Upper lobe of left lung (tissue), 6 donors: ENCODE measurements around the gene EXT2. TPM values are rescaled to one million over a fixed set of nuclear protein-coding genes. Genes with fewer than 3 reads are reported as not detected.
A peak's percentile ranks its signal among the peaks of the same experiment; 100 is the strongest.

Experiments
- ATAC-seq, 2 donors: fragments of 200-7000 bp; cut with Tn5 transposase; one replicate each; pipeline ENCODE4 v1.9.1; 2022; ENCODE audit warnings: mild to moderate bottlenecking in 2 of 2, moderate library complexity in 2 of 2; ENCODE audit not compliant: low FRiP score in 2 of 2
- DNase-seq, 2 donors: peaks; one replicate each; pipeline ENCODE4 v3.0.0-alpha.2; 2019 to 2020
- H3K27ac ChIP-seq, 4 donors: fragments of 200-600 bp; sonication (generic); one replicate each; pipeline ENCODE4 v1.5.1; 2016 to 2019
- H3K27me3 ChIP-seq, 4 donors: fragments of 200-600 bp; sonication (generic); one replicate each; pipeline ENCODE4 v1.5.1; 2017 to 2019
- H3K36me3 ChIP-seq, 4 donors: fragments of 200-600 bp; sonication (generic); one replicate each; pipeline ENCODE4 v1.5.1; 2016 to 2019
- H3K4me1 ChIP-seq, 4 donors: fragments of 200-600 bp; sonication (generic); one replicate each; pipeline ENCODE4 v1.5.1; 2018 to 2019
- H3K4me3 ChIP-seq, 4 donors: fragments of 200-600 bp; sonication (generic); one replicate each; pipeline ENCODE4 v1.5.1; 2017 to 2019; ENCODE audit warnings: mild to moderate bottlenecking in 2 of 4, moderate library complexity in 1 of 4
- H3K9me3 ChIP-seq, 4 donors: fragments of 200-600 bp; sonication (generic); one replicate each; pipeline ENCODE4 v1.5.1; 2018 to 2019
- EP300 ChIP-seq, 4 donors: sonication (generic); formaldehyde crosslinking; IDR thresholded peaks; one replicate each; pipeline ENCODE4 v1.5.1; 2017; ENCODE audit warnings: antibody characterized with exemption in 4 of 4, control low read depth in 2 of 4
- POLR2A ChIP-seq, 4 donors: fragments of 450-650 bp; IDR thresholded peaks; one replicate each; pipeline ENCODE4 v1.5.1; 2016 to 2017; ENCODE audit warnings: antibody characterized with exemption in 4 of 4, mild to moderate bottlenecking in 2 of 4
- POLR2AphosphoS5 ChIP-seq, 2 donors: sonication (generic); formaldehyde crosslinking; IDR thresholded peaks; one replicate each; pipeline ENCODE4 v1.5.1; 2017; ENCODE audit warnings: antibody characterized with exemption in 2 of 2
- WGBS, 2 donors: methylation state at CpG; one replicate each; pipeline ENCODE4 v1.1.5; 2017 to 2018; 5-methylcytosine and 5-hydroxymethylcytosine counted together
- total RNA-seq, 6 donors: library from RNA; depleted of rRNA in 4 of 6; stranded (reverse); fragments of >200 nt in 4 of 6; gene quantifications; one replicate each; pipeline versions ENCODE4 v1.1.0 to v1.2.1, GENCODE V29; 2016 to 2021
- TF ChIP-seq, protein P1 (sequence below), 6 experiments: fragments of 450-650 bp in 4 of 6; fragments of 200-600 bp in 2 of 6; sonication (generic) in 2 of 6; IDR thresholded peaks; one replicate each; pipeline ENCODE4 v1.5.1; 2016 to 2019; ENCODE audit warnings: antibody characterized with exemption in 6 of 6
- donor health status: DM: no; HTN: no; CAD: no; lungs with moderate emphysema.
- donor health status: DM: no; HTN: yes; CAD: no; lungs with severe emphysema.

The EXT2 gene
- total RNA-seq, 6 donors from 2014 or later, result 45.3 to 64.0 (median 57.4) TPM

- WGBS, 2 donors, result 80 to 81% methylated on average over 5 of the region's 5 CpGs
- no peaks in the 10 kb centered on the region for H3K9me3 ChIP-seq
Observed at GRCh38 chr11:44120169-44120568, 24.7 kb downstream of the EXT2 start.

DNA sequence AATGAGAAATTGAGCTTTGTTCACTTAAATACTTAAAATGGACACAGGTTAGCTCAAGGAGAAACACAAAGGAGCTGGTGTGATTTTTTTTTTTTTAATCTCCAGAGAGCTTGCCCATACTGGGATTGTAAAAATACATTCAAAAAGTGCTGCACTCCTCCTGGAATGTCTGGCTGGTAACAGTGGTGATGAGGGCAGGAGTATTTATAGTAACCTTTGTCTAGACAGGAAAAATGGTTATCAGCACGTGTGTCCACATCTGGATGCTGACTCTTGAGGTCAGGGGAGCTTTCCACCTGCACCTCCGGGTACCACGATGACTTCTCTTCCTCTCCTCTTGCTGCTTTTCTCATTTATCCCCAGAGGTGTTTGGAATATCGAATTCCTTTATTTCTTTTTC lies 30.1 kb downstream of the EXT2 start:
- WGBS, 2 donors, result 74 to 85% methylated on average over 4 of the region's 4 CpGs
- ATAC-seq (no peak), DNase-seq (no peak)
- H3K4me1 ChIP-seq, result no peaks in the 10 kb centered on the region
- no peaks in the 10 kb centered on the region for H3K9me3 ChIP-seq
- no peak overlapping the region for H3K27ac ChIP-seq
- no peak for TF ChIP-seq POLR2A (IDR thresholded peaks at IDR 0.05)
- peaks cover 8 to 64% (median 53%) of the 10 kb centered on the region in 4 donors for H3K36me3 ChIP-seq
- H3K27me3 ChIP-seq, result no peaks in the 10 kb centered on the region
- no peak overlapping the region for H3K4me3 ChIP-seq

More at GRCh38 chr11:44120169-44120568, 24.7 kb downstream of the EXT2 start:
- ATAC-seq, result no peak
- no peak for DNase-seq
- H3K36me3 ChIP-seq, result peaks cover 5 to 42% (median 18%) of the 10 kb centered on the region in 4 donors
- no peaks in the 10 kb centered on the region for H3K27me3 ChIP-seq
- H3K27ac ChIP-seq, result no peak overlapping the region
- TF ChIP-seq EP300 (IDR thresholded peaks at IDR 0.05) (no peak), POLR2AphosphoS5 (IDR thresholded peaks at IDR 0.05) (no peak), POLR2A (IDR thresholded peaks at IDR 0.05) (no peak)
- TF ChIP-seq, protein P1, sequence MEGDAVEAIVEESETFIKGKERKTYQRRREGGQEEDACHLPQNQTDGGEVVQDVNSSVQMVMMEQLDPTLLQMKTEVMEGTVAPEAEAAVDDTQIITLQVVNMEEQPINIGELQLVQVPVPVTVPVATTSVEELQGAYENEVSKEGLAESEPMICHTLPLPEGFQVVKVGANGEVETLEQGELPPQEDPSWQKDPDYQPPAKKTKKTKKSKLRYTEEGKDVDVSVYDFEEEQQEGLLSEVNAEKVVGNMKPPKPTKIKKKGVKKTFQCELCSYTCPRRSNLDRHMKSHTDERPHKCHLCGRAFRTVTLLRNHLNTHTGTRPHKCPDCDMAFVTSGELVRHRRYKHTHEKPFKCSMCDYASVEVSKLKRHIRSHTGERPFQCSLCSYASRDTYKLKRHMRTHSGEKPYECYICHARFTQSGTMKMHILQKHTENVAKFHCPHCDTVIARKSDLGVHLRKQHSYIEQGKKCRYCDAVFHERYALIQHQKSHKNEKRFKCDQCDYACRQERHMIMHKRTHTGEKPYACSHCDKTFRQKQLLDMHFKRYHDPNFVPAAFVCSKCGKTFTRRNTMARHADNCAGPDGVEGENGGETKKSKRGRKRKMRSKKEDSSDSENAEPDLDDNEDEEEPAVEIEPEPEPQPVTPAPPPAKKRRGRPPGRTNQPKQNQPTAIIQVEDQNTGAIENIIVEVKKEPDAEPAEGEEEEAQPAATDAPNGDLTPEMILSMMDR (IDR thresholded peaks at IDR 0.05), result no peak
- H3K4me1 ChIP-seq, result no peaks in the 10 kb centered on the region
- no peak overlapping the region for H3K4me3 ChIP-seq

- Histone ChIP-seq H3K4me3 (no peak overlapping the region), H3K36me3 (peaks cover 8 to 71% (median 57%) of the 10 kb centered on the region in 4 donors), H3K4me1 (no peaks in the 10 kb centered on the region), H3K27me3 (no peaks in the 10 kb centered on the region), H3K27ac (no peak overlapping the region), H3K9me3 (no peaks in the 10 kb centered on the region)
- TF ChIP-seq, protein P1 (IDR thresholded peaks at IDR 0.05), result no peak
- TF ChIP-seq POLR2AphosphoS5 (IDR thresholded peaks at IDR 0.05) (no peak), POLR2A (IDR thresholded peaks at IDR 0.05) (no peak)
- 82 to 92% methylated on average over 2 of the region's 2 CpGs for WGBS, 2 donors
- ATAC-seq (no peak), DNase-seq (no peak)
Observed at GRCh38 chr11:44126304-44126703, 30.8 kb downstream of the EXT2 start.

DNA sequence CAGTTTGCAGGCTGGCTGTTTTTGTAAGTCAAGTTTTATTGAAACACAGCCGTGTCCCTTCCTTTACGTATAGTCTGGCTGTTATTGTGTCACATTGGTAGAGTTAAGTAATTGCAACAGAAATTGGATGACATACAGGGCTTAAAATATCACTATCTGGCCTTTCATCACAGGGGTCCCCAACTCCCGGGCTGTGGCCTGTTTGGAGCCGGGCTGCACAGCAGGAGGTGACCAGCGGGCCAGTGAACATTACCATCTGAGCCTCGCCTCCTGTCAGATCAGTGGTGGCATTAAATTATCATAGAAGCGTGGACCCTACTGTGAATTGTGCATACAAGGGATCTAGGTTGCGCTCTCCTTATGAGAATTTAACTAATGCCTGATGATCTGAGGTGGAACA lies 31.7 kb downstream of the EXT2 start:
- Histone ChIP-seq H3K27ac (no peak overlapping the region), H3K4me1 (no peaks in the 10 kb centered on the region), H3K9me3 (no peaks in the 10 kb centered on the region), H3K4me3 (no peak overlapping the region), H3K36me3 (peaks cover 8 to 76% (median 56%) of the 10 kb centered on the region in 4 donors), H3K27me3 (no peaks in the 10 kb centered on the region)
- no peak for ATAC-seq
- no peak for TF ChIP-seq POLR2AphosphoS5 (IDR thresholded peaks at IDR 0.05)
- TF ChIP-seq POLR2A (IDR thresholded peaks at IDR 0.05), result no peak
- no peak for TF ChIP-seq EP300 (IDR thresholded peaks at IDR 0.05)
- TF ChIP-seq, protein P1 (IDR thresholded peaks at IDR 0.05), result no peak
- DNase-seq, result peak in 1 of 2 donors; percentile 10
- 87 to 90% methylated on average over 7 to 8 of the region's 8 CpGs for WGBS, 2 donors

DNA sequence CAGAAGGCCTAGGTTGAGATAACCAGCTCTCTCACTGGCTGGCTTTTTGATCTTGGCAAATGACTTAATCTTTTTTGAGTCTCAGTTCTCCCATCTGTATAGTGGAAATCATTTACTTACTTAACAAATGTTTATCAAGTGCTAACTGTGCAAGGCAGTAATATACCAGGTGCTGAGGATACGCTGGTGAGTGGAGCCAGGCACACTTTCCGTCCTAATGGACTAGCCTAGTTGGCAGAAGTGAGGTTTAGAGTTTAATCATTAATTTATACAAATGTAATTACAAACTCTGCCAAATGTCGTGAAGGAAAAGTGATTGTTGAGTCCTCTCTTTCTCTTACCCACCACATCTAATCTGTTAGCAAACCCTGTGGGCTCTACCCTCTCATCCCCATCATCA lies 33.3 kb downstream of the EXT2 start:
- ATAC-seq (no peak), DNase-seq (no peak)
- Histone ChIP-seq H3K27ac (no peak overlapping the region), H3K9me3 (no peaks in the 10 kb centered on the region), H3K27me3 (no peaks in the 10 kb centered on the region), H3K4me1 (no peaks in the 10 kb centered on the region), H3K4me3 (no peak overlapping the region), H3K36me3 (peaks cover 4 to 90% (median 54%) of the 10 kb centered on the region in 4 donors)
- WGBS, 2 donors, result 85 to 90% methylated on average over 3 of the region's 3 CpGs
- no peak for TF ChIP-seq POLR2A (IDR thresholded peaks at IDR 0.05)
- TF ChIP-seq POLR2AphosphoS5 (IDR thresholded peaks at IDR 0.05), result no peak
- no peak for TF ChIP-seq EP300 (IDR thresholded peaks at IDR 0.05)
- TF ChIP-seq, protein P1 (IDR thresholded peaks at IDR 0.05), result no peak
